ENCODE results near the gene PJA1.

Gene PJA1

DNA sequence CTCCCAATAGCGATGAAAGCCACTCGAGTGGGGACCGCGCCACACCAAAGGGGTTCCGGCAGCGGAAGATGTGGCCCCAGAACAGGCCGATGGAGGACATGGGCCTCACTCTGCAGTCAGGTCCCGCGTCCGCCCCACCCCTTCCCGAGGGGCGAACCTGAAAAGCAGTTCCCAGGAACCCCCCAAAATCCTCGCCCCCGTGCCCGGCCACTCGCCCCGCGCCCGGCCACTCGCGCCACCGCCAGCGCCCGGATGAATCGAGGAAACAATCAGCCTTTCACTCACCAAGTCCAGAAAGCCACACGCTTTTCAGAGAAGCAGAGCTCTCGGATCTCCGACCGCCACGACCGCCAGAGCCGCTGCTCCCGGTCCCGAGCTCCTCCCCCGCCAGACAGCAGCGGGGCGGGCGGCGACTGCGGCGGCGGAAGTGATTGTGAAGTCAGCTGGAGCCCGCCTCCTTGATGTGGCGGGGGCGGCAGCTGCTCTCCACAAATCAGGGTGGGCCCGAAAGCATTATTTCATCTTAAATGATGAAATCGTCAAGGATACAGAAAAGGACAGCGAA, at the start of gene PJA1:
PJA1 (minus strand) TSS at position 367 of the 565 bp plus-strand sequence. CDS start 2,380 bp downstream, outside the sequence.
- DNase-seq (ENCODE audit: low spot score), result peak; percentile 81

DNA sequence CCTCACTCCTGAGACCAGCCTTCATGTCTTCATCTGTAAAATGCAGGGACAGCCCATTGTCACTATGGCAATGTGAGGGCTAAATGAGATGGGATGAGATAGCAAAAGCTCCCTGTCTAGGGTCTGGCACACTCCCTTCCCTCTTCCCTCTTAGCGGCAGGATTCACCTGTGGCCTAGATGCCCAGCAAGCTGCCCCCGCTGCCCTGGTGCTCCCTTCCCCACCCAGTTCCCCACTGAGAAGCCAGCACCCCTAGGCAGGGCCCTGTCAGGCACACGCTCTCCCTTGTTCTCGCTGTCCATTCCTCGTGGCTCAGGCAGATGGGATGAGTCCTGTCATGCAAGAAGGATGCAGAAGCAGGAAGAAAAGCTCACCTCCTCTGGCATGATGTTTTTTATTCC, 49.2 kb upstream of the PJA1 start:
- no peak for DNase-seq (ENCODE audit: low spot score)

GRCh38 chrX:69211701-69212100, 46.4 kb upstream of the PJA1 start:
- DNase-seq (ENCODE audit: low spot score), result no peak

GRCh38 chrX:69210581-69210980, 45.3 kb upstream of the PJA1 start:
- DNase-seq (ENCODE audit: low spot score), result no peak

DNA sequence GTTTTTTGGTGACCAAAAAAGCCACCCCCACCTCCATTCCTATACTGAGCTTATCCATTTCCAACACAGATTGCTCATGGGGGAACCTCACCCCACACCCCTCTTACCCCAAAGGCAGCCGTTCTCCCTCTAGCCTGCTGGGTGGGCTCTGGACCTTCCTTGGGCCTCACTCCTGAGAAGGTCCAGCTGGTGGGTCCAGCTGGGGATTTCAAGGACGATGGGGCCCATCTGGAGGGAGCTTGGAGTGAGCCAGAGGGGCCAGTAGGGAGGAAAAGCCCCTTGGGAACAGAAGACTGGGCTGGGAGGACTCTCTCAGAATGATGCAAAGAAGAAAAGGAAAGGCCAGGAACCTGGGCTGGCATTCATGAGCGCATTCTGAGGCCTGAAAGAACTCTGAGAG, 42.0 kb upstream of the PJA1 start:
- no peak for DNase-seq (ENCODE audit: low spot score)

DNA sequence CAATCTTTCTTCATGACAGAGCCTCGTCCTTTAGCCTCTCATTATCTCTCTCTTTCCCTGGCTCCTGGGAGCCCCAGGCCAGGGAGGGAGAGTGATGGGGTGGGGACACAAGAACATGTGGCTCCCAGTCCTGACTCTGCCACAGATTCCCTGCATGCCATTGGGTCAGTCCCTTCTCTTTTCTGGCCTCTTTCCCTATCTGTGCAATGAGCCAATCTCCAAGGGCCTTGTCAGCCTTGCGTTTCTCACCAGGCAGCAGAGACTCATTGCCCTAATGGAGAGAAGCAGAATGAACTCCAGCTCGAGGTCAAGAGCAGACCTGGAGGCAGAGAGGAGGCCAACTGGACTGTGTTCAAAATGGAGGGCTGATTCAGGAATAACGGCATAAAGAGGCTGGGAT, 38.4 kb upstream of the PJA1 start:
- DNase-seq (ENCODE audit: low spot score), result no peak

- DNase-seq (ENCODE audit: low spot score), result no peak
These were observed 32.4 kb upstream of the PJA1 start for GRCh38 chrX:69197690-69198089.

DNA sequence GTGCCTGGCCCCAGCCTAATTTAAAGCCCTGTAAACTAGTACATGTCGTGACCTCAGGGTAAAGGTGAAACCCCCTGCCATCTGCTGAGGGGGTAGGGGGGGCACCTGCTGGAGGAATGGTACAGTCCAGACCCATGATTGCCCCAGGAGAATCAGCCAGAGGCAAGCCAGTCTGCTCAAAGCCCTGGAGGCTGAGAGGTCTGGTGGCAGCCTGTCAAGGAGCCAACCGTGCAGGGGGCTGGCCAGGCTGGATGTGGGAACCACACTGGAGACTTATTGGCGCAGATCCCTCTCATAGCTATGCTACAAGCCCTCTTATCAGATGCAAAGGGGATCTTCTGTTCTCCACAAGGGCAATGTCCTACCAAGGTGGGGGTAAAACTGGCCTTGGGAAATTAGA, 31.4 kb upstream of the PJA1 start:
- no peak for DNase-seq (ENCODE audit: low spot score)

DNA sequence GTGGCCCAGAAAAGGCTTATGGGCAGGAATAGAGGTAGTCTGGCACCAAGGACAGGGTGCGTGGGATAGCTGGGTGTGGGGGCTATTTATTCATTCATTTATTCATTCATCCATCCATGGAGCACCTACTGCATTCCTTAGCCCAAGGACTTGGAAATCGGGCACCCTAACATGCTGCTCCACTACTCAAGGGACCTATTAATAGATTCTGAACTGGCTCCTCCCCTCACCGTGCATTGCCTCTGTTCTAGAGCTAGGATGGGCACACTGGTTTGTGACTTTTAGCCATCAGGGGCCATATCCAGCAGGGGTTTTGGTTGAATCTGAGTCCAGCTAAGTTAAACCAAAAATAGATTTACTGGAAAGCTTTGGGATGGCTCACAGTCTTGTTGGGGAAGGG, 30.6 kb upstream of the PJA1 start:
- no peak for DNase-seq (ENCODE audit: low spot score)

DNA sequence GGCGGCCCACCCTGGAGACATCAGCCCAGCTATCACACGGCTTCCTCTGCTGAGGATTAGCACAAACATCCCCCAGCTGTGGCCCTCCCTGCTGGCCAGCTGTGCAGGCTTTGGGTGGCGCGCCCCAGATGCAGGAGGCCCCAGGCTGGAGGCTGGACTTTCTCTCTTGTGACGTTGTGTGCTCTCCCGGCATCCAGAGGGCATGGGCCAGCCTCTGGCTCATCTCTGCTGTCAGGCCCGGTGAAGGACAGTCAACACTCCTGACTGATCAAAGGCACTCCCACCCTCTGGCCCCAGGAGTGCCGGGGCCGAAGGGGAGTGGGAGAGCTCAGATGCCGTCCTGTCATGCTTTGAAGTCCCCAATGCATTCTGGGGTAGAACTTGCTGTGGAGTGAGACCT, 29.9 kb upstream of the PJA1 start:
- no peak for DNase-seq (ENCODE audit: low spot score)

- DNase-seq (ENCODE audit: low spot score), result no peak
These were observed 27.4 kb upstream of the PJA1 start for GRCh38 chrX:69192603-69193002.

GRCh38 chrX:69189576-69190371, 24.5 kb upstream of the PJA1 start:
- DNase-seq (ENCODE audit: low spot score), result peak; percentile 79

DNA sequence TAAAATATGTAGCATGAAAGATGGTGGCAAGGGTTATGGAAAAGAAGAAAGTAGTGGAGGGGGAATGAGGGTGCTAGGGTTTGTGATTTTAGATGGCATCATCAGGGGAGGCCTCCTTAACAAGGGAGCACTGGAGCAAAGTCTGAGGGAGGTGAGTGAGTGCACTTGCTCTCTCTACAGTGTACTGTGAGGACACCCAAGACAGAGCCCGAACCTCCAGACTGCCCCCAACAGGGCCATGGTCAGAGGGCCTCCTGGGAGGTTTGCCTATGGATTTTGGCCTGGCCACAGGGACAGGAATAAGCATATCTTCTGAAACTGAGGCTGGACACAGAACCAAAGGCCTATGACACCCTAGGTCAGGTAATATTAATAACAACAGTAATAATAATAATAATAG, 21.4 kb upstream of the PJA1 start:
- DNase-seq (ENCODE audit: low spot score), result no peak

DNA sequence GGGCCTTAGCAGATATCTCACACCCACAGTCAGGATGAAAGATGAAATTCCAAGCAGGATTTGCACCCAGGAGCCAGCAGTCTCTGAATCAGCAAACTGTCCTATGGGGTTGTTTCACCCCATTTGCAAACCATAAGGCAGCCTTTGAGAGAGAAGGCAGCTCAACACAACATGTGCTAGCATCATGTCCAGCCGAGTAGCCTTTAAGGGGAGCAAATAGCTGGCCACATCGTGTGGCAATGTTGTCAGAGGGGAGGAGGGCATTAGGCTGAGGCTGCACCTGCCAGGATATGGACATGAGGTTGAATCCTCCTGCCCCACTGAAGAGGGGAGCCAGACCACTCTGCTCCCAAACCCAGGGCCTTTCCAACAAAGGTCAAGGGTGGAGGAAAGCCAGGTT, 20.6 kb upstream of the PJA1 start:
- DNase-seq (ENCODE audit: low spot score), result no peak

DNA sequence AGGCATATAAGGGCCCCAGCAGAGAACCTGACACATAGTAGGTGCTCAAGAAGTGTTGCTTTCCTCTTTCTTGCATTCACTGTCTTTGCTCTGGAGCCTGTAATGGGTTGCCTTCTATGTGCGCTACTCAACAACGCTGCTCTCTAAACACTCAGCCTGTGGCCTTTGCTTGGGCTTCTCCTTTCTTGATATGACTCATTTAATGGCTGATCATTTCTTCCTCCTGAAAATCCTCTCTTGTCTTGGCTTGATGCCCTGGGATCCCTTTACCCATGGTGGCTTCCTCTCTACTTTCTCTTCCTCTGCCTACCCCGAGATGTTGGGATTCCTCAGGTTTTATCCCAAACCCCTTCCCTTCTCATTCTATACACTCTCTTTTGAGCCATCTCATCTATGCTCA, 19.9 kb upstream of the PJA1 start:
- DNase-seq (ENCODE audit: low spot score), result no peak

DNA sequence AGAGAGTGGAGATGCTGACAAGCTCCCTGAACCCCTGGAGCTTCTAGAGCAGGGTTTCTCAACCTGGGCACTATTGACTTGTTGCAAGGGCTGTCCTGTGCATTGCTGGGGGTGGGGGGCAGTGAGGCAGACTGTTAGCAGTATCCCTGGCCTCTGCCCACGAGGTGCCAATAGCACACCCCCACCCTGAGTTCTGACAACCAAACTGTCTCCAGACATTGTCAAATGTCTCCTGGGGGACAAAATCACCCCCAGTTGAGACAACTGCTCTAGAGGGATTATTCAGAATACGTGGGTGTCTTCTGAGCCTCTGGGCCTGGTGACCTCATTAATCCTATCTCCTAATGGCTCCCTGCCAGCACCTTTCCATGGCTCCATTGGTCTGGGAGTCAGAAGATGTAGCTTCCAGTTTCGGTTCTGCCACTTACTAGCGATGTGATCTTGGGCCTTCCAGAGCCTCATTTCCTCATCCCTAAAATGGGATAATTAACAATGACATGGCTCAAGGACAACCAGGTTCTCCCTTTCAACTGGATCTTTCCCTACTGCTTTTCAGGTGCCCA, 17.6 kb upstream of the PJA1 start:
- no peak for DNase-seq (ENCODE audit: low spot score)

DNA sequence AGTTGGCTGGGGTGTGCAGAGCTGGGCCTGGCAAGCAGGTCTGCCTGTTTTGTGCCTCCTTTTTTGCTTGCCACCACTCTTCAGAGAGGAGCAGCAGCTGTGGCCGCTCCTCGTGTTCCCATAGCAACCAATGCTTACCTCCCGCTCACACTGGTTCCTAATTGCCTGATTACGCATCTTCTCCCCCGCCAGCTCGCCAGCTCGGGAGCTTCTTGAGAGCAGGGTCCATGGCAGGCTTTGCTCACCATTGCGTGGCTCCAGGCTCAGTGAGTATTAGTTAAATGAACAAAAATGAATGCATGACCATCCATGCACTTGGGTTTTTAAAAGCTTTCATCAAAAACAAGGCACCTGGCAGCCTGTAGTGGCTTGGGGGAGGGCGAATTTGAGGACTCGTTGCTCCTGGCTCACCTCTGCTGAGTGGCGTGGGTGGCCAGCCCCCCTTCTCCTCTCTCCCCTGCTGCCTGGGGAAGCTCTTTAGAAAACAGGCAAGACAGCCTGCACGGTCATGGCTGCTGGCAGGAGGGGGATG, 14.2 kb upstream of the PJA1 start:
- DNase-seq (ENCODE audit: low spot score), result peak; percentile 64

DNA sequence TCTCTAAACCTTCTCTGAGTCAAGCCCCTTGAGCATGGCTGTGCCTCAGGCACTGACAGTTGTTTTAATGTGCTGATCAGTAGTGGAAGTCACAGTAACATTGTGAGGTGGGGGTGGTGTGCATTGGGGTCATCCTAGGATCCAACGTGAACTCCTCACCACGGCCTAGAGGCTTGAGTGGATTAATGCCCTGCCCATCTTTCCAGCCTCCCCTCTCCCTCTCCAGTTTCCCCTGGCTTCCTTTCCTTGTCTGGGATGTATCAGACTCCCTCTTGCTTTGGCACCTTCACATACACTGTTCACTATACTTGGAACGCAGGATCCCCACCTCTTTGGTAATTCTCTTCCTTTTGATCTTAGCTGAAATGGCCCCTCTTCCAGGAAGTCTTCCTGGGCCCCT, 13.3 kb upstream of the PJA1 start:
- DNase-seq (ENCODE audit: low spot score), result no peak

DNA sequence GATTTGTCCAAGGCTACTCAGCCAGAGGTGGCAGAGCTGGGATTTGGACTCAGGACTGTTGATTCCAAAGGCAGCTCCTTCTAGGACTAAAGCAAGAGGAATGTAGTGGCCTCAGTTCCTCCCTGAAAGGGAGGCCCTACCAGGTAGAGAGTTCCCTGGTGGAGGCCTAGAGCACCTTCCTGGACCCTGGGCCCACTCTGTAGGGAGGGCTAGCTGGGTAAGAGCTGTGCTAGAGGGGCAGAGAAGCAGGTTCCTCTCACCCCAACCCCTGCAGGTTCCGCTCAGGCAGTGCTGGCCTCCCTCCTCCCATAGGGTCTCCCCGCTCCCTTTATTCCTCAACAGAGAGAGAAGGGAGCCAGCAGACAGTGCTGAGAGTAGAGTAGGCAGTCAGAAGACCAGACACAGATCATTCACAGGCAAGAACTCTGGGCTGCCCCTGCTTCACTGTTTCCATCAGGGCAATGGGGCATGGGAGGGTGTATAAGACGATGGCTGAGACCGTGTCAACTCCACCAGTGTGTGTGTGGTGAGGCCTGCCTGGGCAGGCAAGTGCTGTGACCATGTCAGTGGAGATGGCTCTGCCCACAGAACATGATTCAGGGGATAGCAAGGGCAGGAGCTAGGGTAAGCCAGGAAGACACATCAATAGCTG, 12.4 kb upstream of the PJA1 start:
- DNase-seq (ENCODE audit: low spot score), result no peak

DNA sequence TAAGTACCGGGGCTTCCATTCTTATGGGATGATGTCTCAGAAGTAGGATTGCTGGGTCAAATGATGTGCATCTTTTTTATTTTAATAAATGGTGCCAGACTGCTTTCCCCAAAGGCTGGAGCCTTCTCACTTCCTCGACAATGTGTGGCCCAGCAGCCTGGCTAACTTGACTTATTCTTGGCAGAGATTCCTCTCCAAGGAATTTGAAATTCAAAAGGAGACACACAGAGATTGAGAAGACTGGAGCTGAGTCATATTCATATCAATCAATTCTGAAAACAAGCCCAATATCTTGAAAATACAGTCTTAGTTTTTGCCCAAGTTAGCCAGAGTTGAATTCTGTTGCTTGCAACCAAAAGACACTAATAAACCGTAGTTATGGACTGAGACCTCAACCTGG, 10.8 kb upstream of the PJA1 start:
- DNase-seq (ENCODE audit: low spot score), result no peak

GRCh38 chrX:69173906-69174305, 8.7 kb upstream of the PJA1 start:
- DNase-seq (ENCODE audit: low spot score), result no peak

DNA sequence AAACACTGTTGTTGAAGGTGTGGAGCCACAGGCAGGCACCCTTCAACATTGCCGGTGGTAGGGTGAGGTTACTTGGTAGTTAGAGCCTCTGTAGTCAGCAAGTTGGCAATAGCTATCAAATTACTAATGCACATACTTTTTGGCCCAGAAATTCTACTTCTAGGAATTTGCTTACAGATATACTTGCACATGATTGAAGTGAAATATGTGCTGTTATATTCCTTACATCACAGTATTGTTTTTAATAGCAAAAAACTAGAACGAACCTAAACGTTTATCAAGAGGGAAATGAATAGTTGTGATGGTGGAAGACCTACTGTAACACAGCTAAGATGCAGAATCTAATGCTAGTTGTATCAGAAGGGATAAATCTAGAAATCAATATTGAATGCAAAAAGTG, 7.7 kb upstream of the PJA1 start:
- DNase-seq (ENCODE audit: low spot score), result no peak

DNA sequence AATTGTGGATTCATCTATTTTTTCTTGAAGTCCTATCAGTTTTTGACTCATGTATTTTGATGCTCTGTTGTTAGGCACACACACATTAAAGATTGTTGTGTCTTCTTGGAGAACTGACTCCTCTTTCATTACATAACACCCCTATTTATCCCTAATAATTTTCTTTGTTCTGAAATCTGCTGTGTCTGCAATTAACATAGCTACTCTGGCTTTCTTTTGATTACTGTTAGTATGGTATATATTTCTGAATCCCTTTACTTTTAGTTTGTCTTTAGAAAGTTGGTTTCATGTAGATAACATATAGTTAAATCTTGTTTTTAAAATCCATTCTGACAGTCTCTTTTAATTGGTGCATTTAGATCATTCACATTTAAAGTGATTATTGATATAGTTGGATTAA, 5.1 kb upstream of the PJA1 start:
- DNase-seq (ENCODE audit: low spot score), result no peak

All from Ammon's horn (tissue), 1 donor.